ENCODE measurements around the gene CDKN2B-AS1. TPM values are rescaled to one million over a fixed set of nuclear protein-coding genes. Genes with fewer than 3 reads are reported as not detected.

The CDKN2B-AS1 gene
- total and polyA plus RNA-seq, 11 donors, result 0.38 to 0.80 (median 0.54) TPM; not detected in 6

DNA sequence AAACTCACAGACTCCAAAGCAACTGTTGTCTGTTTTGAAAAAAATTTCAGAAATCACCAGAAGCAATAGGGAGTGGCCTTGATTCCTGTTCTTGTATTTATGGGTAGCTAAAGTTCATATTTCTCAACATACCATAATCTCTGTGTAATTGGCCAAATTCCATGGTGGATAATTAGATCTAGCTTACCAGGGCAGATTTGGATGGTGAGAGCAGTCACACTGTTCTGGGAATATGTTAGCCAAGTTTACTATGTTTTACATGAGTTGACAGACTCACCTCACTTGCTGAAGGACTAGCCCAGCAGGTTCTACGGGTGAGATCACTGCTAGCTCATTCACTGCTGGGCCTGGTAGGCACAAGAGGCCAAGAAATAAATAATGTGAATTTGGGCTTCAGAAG, 47.2 kb downstream of the CDKN2B-AS1 start:
- DNase-seq (no peak), ATAC-seq (no peak)
- TF ChIP-seq, protein P1, sequence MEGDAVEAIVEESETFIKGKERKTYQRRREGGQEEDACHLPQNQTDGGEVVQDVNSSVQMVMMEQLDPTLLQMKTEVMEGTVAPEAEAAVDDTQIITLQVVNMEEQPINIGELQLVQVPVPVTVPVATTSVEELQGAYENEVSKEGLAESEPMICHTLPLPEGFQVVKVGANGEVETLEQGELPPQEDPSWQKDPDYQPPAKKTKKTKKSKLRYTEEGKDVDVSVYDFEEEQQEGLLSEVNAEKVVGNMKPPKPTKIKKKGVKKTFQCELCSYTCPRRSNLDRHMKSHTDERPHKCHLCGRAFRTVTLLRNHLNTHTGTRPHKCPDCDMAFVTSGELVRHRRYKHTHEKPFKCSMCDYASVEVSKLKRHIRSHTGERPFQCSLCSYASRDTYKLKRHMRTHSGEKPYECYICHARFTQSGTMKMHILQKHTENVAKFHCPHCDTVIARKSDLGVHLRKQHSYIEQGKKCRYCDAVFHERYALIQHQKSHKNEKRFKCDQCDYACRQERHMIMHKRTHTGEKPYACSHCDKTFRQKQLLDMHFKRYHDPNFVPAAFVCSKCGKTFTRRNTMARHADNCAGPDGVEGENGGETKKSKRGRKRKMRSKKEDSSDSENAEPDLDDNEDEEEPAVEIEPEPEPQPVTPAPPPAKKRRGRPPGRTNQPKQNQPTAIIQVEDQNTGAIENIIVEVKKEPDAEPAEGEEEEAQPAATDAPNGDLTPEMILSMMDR (IDR thresholded peaks at IDR 0.05), result no peak
- no peak for TF ChIP-seq POLR2A (IDR thresholded peaks at IDR 0.05)
- intact Hi-C loops (cut with DNase I), result loop anchor here in 2 of 10 donors (10.0 kb wide), 2 partner anchors 193 to 227 kb away; no protein-coding TSS in a partner anchor
- 24 to 66% (median 58%) methylated on average over 1 of the region's 1 CpG for WGBS, 4 donors
- Histone ChIP-seq H3K27ac (no peak overlapping the region), H3K4me3 (no peak overlapping the region), H3K27me3 (no peaks in the 10 kb centered on the region), H3K9me3 (no peaks in the 10 kb centered on the region), H3K36me3 (no peaks in the 10 kb centered on the region), H3K4me1 (peaks cover 0 to 10% (median 0%) of the 10 kb centered on the region in 12 donors)

DNA sequence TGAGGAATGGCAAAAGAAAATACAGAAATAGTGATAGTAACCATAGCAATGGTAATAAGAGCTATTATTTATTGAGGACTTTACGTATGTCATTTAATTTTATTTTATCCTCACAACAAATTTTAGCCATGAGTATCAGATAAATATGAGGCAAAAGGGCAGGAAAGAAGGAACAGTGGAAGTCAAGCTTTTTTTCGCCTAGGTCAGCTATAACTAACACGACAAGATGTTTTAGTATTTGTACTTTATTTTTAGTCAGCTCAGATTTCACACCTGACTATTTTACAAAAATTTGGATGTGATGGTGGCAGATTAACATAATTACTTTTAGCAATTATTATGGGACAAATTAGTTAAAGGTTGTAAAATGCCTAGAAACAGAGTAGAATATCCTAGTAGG, 49.3 kb downstream of the CDKN2B-AS1 start:
- no peak for DNase-seq
- Histone ChIP-seq H3K4me1 (no peaks in the 10 kb centered on the region), H3K27ac (no peak overlapping the region), H3K4me3 (no peak overlapping the region), H3K9me3 (no peaks in the 10 kb centered on the region), H3K36me3 (no peaks in the 10 kb centered on the region), H3K27me3 (peaks cover 0 to 4% (median 0%) of the 10 kb centered on the region in 9 donors)
- WGBS, 4 donors, result 43 to 61% (median 50%) methylated on average over 3 of the region's 3 CpGs
- no peak for ATAC-seq
- intact Hi-C loops (cut with DNase I), result loop anchor here in 2 of 10 donors (10.0 kb wide), 2 partner anchors 191 to 229 kb away; no protein-coding TSS in a partner anchor
- TF ChIP-seq, protein P1 (IDR thresholded peaks at IDR 0.05), result no peak
- TF ChIP-seq POLR2A (IDR thresholded peaks at IDR 0.05), result no peak

DNA sequence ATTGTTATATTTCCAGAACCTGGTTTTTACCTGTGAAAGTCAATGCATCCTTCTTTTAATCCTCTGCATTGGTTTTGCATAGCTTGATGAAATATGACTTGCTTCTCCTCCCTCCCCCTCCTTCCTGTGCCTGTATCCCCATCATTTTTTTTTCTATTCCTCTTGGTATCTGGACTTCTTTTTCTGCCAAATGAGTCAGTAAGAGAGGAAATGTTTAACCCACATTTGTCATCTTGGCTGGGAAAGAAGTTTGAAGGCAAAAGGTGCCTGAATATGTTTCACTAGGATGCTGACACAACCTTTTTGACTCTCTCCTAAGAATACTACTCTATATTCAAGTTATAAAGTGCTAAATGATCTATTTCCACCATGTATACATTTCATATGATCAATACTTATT, 50.0 kb downstream of the CDKN2B-AS1 start:
- Histone ChIP-seq H3K4me3 (no peak overlapping the region), H3K9me3 (no peaks in the 10 kb centered on the region), H3K4me1 (no peaks in the 10 kb centered on the region), H3K36me3 (no peaks in the 10 kb centered on the region), H3K27ac (no peak overlapping the region), H3K27me3 (peaks cover 0 to 4% (median 0%) of the 10 kb centered on the region in 9 donors)
- intact Hi-C loops (cut with DNase I), result loop anchor here in 2 of 10 donors (10.0 kb wide), 2 partner anchors 190 to 230 kb away; no protein-coding TSS in a partner anchor
- ATAC-seq, result peak in 1 of 4 donors; percentile 54
- no peak for DNase-seq
- no peak for TF ChIP-seq POLR2A (IDR thresholded peaks at IDR 0.05)
- TF ChIP-seq, protein P1 (IDR thresholded peaks at IDR 0.05), result no peak

DNA sequence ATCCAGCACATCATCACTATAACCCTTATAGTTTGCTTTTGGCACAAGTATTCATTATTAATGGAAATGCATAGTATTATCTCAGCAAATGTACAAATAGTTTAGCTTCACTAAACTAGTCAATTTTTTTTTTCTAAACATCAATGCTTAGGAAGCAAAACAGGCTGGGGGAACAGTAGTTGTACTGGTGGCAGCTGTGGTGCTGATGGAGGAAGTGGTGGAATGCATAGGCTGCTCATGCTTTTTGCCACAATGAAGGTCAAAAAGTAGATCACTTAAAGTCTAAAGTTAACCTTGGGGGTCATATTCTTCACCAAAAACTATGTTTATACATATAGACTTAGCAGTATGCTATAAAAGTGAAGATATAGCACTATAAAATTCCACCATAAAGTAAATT, 50.8 kb downstream of the CDKN2B-AS1 start:
- no peak for DNase-seq
- intact Hi-C loops (cut with DNase I), result loop anchor here in 2 of 10 donors (10.0 kb wide), 2 partner anchors 189 to 231 kb away; no protein-coding TSS in a partner anchor
- H3K4me1 ChIP-seq, result no peaks in the 10 kb centered on the region
- H3K9me3 ChIP-seq, result no peaks in the 10 kb centered on the region
- no peak overlapping the region for H3K27ac ChIP-seq
- peaks cover 0 to 4% (median 0%) of the 10 kb centered on the region in 9 donors for H3K27me3 ChIP-seq
- TF ChIP-seq, protein P1 (IDR thresholded peaks at IDR 0.05), result no peak
- no peak for TF ChIP-seq POLR2A (IDR thresholded peaks at IDR 0.05)
- ATAC-seq, result no peak
- no peaks in the 10 kb centered on the region for H3K36me3 ChIP-seq
- H3K4me3 ChIP-seq, result no peak overlapping the region
